K562 (cell line): ENCODE results near the gene AQP1. TPM values are rescaled to one million over a fixed set of nuclear protein-coding genes. Genes with fewer than 3 reads are reported as not detected.

Source experiments
- ATF1 ChIP-seq, 2 experiments: fragments of 450-650 bp in 1 of 2; IDR thresholded peaks; 2 replicates each; pipeline ENCODE4 v1.6.1; 2016; ENCODE audit warnings: missing compliant biosample characterization in 1 of 2, missing genetic modification characterization in 1 of 2
- CTBP1 ChIP-seq: fragments of 450-650 bp; IDR thresholded peaks from 2 replicates; pipeline ENCODE4 v1.6.1; 2016; ENCODE audit warnings: borderline replicate concordance
- TOE1 ChIP-seq, 2 experiments: fragments of 450-650 bp in 1 of 2; sonication (generic) in 1 of 2; formaldehyde crosslinking in 1 of 2; IDR thresholded peaks; 2 replicates each; pipeline versions ENCODE4 v1.7.1 to v1.8.0; 2016 to 2022; ENCODE audit warnings: borderline replicate concordance in 2 of 2, mild to moderate bottlenecking in 2 of 2, antibody characterized with exemption in 1 of 2, inconsistent platforms in 1 of 2, low read depth in 1 of 2, missing genetic modification reagents in 1 of 2, moderate library complexity in 1 of 2
- TRIM24 ChIP-seq, 2 experiments: fragments of 450-650 bp; IDR thresholded peaks; 2 replicates each; pipeline ENCODE4 v1.6.1; 2016
- ZNF766 ChIP-seq: fragments of 200-800 bp; sonication (Bioruptor generic); conservative IDR thresholded peaks from 2 replicates; pipeline ENCODE4 v1.6.1; 2016; ENCODE audit warnings: missing genetic modification characterization, missing compliant biosample characterization
- polyA plus RNA-seq, 8 experiments: library from polyadenylated mRNA; depleted of rRNA in 4 of 8; stranded (reverse) in 5 of 8; unstranded in 3 of 8; fragments of >200 nt; fragmentation: Nextera tagmentation in 2 of 8; fragmentation: Illumina TruSeq in 1 of 8; extraction: Ambion mirVana in 2 of 8; extraction: Trizol in 1 of 8; gene quantifications; 2 replicates each; pipeline versions ENCODE4 v1.2.1 to v1.2.3, GENCODE V29; 2011 to 2014; ENCODE audit warnings: inconsistent platforms in 1 of 8, missing spikeins in 1 of 8
- total RNA-seq, 7 experiments: library from RNA; depleted of rRNA in 6 of 7; stranded (reverse); fragments of >200 nt in 6 of 7; fragmentation: Illumina TruSeq in 2 of 7; extraction: Trizol in 2 of 7; gene quantifications; 2 replicates each; pipeline versions ENCODE4 v1.2.1 to v1.2.3, GENCODE V29; 2011 to 2021; ENCODE audit warnings: low replicate concordance in 1 of 7
- TF ChIP-seq, protein P1 (sequence below): fragments of 200-600 bp; sonication (generic); IDR thresholded peaks from one replicate; pipeline ENCODE4 v1.6.1; 2012; ENCODE audit warnings: mild to moderate bottlenecking, low read depth, low read length, inconsistent platforms
- TF ChIP-seq, protein P2 (sequence below): fragments of 450-650 bp; IDR thresholded peaks from 2 replicates; pipeline ENCODE4 v1.6.1; 2017; ENCODE audit warnings: antibody characterized with exemption, mild to moderate bottlenecking
- TF ChIP-seq, protein P3 (sequence below), 3 experiments: IDR thresholded peaks in 2 of 3; conservative IDR thresholded peaks in 1 of 3; 2 replicates each; pipeline ENCODE4 v1.5.1; 2011 to 2012; ENCODE audit warnings: low read length in 3 of 3, mild to moderate bottlenecking in 3 of 3, control low read depth in 2 of 3, improper control_type of control experiment in 1 of 3, inconsistent platforms in 1 of 3, low read depth in 1 of 3, mixed read lengths in 1 of 3, moderate library complexity in 1 of 3; ENCODE audit not compliant: insufficient read depth in 2 of 3

The AQP1 gene
- total and polyA plus RNA-seq, 9 of the 15 experiments (the other 6 are each of a cell fraction or from before 2014, with no cell fraction given), result 0.18 to 12.6 (median 4.1) TPM

GRCh38 chr7:30913821-30914515 is 2.3 kb downstream of the AQP1 start (continued):
- TF ChIP-seq, protein P1, sequence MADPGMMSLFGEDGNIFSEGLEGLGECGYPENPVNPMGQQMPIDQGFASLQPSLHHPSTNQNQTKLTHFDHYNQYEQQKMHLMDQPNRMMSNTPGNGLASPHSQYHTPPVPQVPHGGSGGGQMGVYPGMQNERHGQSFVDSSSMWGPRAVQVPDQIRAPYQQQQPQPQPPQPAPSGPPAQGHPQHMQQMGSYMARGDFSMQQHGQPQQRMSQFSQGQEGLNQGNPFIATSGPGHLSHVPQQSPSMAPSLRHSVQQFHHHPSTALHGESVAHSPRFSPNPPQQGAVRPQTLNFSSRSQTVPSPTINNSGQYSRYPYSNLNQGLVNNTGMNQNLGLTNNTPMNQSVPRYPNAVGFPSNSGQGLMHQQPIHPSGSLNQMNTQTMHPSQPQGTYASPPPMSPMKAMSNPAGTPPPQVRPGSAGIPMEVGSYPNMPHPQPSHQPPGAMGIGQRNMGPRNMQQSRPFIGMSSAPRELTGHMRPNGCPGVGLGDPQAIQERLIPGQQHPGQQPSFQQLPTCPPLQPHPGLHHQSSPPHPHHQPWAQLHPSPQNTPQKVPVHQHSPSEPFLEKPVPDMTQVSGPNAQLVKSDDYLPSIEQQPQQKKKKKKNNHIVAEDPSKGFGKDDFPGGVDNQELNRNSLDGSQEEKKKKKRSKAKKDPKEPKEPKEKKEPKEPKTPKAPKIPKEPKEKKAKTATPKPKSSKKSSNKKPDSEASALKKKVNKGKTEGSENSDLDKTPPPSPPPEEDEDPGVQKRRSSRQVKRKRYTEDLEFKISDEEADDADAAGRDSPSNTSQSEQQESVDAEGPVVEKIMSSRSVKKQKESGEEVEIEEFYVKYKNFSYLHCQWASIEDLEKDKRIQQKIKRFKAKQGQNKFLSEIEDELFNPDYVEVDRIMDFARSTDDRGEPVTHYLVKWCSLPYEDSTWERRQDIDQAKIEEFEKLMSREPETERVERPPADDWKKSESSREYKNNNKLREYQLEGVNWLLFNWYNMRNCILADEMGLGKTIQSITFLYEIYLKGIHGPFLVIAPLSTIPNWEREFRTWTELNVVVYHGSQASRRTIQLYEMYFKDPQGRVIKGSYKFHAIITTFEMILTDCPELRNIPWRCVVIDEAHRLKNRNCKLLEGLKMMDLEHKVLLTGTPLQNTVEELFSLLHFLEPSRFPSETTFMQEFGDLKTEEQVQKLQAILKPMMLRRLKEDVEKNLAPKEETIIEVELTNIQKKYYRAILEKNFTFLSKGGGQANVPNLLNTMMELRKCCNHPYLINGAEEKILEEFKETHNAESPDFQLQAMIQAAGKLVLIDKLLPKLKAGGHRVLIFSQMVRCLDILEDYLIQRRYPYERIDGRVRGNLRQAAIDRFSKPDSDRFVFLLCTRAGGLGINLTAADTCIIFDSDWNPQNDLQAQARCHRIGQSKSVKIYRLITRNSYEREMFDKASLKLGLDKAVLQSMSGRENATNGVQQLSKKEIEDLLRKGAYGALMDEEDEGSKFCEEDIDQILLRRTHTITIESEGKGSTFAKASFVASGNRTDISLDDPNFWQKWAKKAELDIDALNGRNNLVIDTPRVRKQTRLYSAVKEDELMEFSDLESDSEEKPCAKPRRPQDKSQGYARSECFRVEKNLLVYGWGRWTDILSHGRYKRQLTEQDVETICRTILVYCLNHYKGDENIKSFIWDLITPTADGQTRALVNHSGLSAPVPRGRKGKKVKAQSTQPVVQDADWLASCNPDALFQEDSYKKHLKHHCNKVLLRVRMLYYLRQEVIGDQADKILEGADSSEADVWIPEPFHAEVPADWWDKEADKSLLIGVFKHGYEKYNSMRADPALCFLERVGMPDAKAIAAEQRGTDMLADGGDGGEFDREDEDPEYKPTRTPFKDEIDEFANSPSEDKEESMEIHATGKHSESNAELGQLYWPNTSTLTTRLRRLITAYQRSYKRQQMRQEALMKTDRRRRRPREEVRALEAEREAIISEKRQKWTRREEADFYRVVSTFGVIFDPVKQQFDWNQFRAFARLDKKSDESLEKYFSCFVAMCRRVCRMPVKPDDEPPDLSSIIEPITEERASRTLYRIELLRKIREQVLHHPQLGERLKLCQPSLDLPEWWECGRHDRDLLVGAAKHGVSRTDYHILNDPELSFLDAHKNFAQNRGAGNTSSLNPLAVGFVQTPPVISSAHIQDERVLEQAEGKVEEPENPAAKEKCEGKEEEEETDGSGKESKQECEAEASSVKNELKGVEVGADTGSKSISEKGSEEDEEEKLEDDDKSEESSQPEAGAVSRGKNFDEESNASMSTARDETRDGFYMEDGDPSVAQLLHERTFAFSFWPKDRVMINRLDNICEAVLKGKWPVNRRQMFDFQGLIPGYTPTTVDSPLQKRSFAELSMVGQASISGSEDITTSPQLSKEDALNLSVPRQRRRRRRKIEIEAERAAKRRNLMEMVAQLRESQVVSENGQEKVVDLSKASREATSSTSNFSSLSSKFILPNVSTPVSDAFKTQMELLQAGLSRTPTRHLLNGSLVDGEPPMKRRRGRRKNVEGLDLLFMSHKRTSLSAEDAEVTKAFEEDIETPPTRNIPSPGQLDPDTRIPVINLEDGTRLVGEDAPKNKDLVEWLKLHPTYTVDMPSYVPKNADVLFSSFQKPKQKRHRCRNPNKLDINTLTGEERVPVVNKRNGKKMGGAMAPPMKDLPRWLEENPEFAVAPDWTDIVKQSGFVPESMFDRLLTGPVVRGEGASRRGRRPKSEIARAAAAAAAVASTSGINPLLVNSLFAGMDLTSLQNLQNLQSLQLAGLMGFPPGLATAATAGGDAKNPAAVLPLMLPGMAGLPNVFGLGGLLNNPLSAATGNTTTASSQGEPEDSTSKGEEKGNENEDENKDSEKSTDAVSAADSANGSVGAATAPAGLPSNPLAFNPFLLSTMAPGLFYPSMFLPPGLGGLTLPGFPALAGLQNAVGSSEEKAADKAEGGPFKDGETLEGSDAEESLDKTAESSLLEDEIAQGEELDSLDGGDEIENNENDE, result no peak
- TF ChIP-seq, protein P2, sequence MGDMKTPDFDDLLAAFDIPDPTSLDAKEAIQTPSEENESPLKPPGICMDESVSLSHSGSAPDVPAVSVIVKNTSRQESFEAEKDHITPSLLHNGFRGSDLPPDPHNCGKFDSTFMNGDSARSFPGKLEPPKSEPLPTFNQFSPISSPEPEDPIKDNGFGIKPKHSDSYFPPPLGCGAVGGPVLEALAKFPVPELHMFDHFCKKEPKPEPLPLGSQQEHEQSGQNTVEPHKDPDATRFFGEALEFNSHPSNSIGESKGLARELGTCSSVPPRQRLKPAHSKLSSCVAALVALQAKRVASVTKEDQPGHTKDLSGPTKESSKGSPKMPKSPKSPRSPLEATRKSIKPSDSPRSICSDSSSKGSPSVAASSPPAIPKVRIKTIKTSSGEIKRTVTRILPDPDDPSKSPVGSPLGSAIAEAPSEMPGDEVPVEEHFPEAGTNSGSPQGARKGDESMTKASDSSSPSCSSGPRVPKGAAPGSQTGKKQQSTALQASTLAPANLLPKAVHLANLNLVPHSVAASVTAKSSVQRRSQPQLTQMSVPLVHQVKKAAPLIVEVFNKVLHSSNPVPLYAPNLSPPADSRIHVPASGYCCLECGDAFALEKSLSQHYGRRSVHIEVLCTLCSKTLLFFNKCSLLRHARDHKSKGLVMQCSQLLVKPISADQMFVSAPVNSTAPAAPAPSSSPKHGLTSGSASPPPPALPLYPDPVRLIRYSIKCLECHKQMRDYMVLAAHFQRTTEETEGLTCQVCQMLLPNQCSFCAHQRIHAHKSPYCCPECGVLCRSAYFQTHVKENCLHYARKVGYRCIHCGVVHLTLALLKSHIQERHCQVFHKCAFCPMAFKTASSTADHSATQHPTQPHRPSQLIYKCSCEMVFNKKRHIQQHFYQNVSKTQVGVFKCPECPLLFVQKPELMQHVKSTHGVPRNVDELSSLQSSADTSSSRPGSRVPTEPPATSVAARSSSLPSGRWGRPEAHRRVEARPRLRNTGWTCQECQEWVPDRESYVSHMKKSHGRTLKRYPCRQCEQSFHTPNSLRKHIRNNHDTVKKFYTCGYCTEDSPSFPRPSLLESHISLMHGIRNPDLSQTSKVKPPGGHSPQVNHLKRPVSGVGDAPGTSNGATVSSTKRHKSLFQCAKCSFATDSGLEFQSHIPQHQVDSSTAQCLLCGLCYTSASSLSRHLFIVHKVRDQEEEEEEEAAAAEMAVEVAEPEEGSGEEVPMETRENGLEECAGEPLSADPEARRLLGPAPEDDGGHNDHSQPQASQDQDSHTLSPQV, result peak; percentile 40
- TF ChIP-seq CTBP1 (0 out of 2 replicates have a peak, but pooled peaks have one; percentile 8), TRIM24 (IDR thresholded peaks at IDR 0.05) (no peak), TOE1 (IDR thresholded peaks at IDR 0.05; ENCODE audit: borderline replicate concordance) (0 out of 2 replicates have a peak, but pooled peaks have one; percentile 28), TOE1 (CRISPR knock-in tag; IDR thresholded peaks at IDR 0.05; ENCODE audit: borderline replicate concordance, low read depth) (no peak), ZNF766 (0 out of 2 replicates have a peak, but pooled peaks have one; percentile 49), ATF1 (CRISPR knock-in tag; IDR thresholded peaks at IDR 0.05) (no peak), ATF1 (tag; IDR thresholded peaks at IDR 0.05) (peak; percentile 40)
- TF ChIP-seq, protein P3, sequence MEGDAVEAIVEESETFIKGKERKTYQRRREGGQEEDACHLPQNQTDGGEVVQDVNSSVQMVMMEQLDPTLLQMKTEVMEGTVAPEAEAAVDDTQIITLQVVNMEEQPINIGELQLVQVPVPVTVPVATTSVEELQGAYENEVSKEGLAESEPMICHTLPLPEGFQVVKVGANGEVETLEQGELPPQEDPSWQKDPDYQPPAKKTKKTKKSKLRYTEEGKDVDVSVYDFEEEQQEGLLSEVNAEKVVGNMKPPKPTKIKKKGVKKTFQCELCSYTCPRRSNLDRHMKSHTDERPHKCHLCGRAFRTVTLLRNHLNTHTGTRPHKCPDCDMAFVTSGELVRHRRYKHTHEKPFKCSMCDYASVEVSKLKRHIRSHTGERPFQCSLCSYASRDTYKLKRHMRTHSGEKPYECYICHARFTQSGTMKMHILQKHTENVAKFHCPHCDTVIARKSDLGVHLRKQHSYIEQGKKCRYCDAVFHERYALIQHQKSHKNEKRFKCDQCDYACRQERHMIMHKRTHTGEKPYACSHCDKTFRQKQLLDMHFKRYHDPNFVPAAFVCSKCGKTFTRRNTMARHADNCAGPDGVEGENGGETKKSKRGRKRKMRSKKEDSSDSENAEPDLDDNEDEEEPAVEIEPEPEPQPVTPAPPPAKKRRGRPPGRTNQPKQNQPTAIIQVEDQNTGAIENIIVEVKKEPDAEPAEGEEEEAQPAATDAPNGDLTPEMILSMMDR (IDR thresholded peaks at IDR 0.05 in 2 of 3, conservative IDR thresholded peaks at IDR 0.05 in 1 of 3; ENCODE audit: insufficient read depth in 2 of 3, low read depth in 1 of 3, low read length in 3 of 3), result peak; percentile 30 to 45 (median 35); a peak in 4 of 6 replicates
